CD4-positive, alpha-beta T cell treated with Interleukin-15 for 4 hours (primary cell): ENCODE results near the gene SLC25A44.

Source experiments
- DNase-seq: peaks from one replicate; pipeline ENCODE4 v3.0.0-alpha.2; 2020; ENCODE audit warnings: low spot score

The SLC25A44 gene, protein sequence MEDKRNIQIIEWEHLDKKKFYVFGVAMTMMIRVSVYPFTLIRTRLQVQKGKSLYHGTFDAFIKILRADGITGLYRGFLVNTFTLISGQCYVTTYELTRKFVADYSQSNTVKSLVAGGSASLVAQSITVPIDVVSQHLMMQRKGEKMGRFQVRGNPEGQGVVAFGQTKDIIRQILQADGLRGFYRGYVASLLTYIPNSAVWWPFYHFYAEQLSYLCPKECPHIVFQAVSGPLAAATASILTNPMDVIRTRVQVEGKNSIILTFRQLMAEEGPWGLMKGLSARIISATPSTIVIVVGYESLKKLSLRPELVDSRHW

DNA sequence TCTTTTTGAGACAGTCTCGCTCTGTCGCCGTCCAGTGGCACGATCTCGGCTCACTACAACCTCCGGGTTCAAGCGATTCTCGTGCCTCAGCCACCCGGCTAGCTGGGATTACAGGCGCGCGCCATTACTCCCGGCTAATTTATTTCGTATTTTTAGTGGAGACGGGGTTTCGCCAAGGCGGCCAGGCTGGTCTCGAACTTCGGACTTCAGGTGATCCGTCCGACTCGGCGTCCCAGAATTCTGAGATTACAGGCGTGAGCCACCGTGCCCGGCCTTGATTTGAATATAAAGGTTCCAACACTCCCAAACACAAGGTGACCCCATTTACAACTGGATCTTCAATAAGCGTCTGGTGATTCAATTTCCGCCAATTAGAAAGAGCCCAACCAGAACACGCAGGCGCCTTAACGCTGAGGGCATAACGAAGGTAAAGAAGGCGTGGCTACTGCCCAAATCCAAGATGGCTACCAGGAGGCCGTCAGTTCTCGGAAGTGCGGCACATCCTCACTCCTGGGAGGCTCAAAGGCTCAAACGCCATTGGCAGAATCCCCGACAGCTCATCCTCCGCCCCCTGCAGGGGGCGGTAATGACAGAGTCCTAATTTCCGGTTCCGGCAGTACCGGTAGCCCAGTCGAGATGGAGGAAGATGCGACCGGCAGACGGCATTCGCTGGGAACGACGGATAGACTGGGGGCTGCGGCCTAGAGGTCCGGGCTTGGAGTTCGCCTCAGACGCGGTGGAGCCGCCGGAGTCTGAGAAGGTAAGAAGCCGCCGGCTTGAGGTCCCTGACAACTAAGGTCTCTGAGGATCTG, at the start of gene SLC25A44:
Gene SLC25A44 (plus strand): TSS at position 617 of the 812 bp plus-strand sequence. CDS start 5,744 bp downstream, outside the sequence.
- DNase-seq, result peak; percentile 98

DNA sequence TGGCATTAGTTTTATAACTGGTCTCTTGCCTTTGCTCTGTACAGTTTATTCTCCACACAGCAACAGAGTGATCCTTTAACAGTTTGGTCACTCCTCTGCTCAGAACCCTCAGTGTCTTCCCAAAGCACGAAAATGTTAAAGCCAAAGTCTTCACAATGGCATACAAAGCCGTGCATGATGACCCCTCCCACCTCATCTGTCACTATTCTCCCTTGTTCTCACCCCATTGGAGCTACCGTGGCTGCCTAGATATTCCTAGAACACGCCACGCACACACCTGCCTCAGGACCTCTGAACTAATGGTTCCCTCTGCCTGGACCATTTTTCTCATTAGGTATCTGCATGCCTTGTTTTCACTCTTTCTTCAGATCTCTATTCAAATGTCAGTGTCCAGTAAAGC, 49.2 kb upstream of the SLC25A44 start:
- DNase-seq, result no peak

DNA sequence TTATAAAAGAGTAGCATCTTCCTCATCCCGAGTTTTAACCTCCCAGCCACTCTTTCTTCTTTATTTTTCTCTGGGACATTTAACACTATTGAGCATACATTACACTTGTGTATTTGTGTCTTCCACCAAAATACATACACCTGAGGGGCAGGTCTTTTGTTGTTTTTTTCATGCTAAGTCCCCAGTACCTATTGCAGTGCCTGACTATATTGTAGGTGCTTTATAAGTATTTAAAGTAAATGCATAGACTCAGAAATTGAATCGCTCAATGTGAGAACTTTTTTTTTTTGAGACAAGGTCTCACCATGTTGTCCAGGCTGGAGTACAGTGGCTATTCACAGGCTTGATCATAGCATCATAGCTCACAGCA, 48.3 kb upstream of the SLC25A44 start:
- no peak for DNase-seq

DNA sequence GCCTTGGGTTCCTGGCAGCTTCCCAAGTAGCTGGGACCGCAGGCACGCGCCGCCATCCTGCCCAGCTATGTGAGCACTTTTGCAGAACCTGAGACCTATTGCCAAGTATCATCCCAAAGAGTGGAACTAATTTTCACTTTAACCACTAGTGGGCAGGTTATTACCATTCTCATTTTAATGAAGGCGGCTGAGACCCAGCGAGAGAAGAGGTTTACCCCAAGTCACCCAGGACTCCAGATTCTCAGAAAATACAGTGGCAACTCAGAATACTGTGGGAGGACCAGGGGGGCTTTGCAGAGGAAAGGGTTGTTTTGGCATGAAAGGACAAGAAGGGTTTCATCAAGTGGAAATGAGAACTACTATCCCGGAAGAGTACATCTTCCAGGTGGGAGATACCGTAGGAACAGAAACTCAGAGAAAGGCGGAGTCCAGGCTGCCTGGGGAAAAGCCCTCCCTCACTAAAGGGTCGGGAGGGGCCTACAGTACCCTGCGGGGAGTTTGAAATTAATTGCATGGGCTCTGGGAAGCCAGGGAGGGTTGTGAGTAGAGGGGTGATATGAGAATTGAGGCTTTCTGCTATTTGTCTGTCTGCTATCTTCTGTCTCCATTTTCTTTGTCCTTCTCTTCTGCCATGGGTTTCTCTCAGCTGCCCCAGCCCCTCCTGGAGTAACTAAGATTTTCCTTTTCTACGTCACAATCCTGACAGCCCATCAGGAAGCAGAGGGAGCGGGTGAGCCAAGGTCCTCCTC, 47.7 kb upstream of the SLC25A44 start:
- DNase-seq, result peak; percentile 79

DNA sequence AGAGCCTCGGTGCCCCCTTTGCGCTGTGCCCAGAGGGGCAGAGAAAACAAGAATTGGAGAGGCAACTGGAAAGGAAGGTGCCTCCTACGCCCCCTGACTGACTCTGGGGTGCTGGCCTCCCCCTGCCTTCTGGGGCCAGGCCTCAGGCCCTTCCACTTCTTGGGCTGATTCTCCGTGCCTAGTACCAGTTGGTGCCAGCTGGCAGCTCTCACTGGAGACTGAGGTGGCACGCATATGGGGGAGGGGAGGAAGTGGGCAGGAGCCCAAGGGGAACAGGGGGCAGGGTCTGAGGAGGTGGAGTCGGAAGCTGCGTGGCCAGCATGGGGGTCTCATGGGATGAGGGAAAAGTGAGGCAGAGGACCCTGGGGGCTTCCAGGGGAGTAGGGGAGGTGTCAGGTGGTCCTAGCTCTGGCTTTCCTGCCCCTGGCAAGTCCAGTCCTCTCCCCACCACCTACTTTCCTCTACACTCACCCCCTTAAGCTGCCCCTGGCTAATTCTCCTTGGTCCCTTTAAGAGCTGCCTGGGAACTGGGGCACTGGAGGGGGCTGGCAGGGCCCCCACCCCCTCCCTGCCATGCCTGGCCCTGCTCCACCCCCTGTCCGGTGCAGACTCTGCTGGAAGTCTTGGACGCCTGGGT, 47.0 kb upstream of the SLC25A44 start:
- DNase-seq, result no peak

DNA sequence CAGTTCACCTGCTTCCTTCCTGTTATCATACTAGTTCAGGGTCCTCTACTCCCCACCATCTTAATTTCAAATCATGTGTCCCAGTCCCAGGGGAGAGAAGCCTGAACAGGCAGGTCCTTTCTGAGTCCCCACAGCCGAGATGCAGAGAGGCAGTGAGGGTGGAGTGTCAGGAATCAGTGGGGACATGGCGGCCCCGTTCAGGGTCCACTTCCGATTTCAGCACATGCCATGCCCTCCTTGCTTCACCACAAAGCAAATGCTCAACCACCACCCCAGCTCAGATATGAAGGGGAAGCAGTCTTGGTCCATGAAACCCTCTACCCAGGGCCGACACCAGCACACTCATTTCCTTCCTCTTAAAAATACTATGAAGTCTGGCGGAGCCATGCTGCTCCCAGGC, 45.7 kb upstream of the SLC25A44 start:
- no peak for DNase-seq

DNA sequence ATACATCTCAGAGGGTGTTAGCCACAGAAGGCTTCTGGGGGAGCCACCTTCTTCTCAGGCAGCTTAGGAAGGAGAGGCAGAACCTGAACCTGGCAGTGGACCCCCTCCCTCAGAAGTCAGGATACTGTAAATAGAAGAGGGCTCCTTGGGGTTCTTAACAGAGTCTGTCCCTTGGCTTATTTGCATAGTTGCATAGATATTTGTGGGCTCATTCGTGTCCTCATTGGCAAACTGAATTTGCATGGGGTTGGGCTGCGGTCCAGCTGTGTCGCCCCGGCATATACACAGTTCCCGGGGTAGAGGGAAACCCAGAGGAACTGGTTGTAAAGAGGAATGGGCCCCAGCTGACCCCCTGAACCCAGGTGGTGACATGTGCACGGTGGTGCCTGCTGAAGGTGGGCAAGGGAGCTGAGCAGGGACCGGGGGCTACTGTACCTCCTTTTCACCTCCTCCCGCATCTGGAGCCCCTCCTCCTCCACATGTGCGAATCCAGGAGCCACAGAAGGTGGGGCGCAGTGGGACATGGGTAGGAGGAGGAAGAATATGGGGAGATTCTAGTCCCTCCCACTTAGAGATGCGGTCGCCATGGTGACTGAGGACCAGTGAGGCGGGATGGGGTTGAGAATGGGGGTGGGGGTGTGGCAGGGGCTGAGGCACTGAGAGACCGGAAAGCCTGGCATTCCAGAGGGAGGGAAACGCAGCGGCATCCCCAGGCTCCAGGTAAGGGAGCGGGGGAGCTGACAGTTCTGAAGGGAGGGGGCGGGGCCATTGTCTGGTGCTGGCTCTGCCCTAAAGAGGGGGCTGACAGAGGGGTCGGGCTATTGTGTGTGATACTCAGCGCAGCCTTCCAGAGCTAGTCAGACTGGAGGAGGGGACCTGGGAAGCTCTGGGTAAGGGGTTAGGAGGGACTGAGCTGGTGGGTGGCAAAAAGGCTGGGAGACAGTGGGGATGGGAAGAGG, 44.3 kb upstream of the SLC25A44 start:
- no peak for DNase-seq

DNA sequence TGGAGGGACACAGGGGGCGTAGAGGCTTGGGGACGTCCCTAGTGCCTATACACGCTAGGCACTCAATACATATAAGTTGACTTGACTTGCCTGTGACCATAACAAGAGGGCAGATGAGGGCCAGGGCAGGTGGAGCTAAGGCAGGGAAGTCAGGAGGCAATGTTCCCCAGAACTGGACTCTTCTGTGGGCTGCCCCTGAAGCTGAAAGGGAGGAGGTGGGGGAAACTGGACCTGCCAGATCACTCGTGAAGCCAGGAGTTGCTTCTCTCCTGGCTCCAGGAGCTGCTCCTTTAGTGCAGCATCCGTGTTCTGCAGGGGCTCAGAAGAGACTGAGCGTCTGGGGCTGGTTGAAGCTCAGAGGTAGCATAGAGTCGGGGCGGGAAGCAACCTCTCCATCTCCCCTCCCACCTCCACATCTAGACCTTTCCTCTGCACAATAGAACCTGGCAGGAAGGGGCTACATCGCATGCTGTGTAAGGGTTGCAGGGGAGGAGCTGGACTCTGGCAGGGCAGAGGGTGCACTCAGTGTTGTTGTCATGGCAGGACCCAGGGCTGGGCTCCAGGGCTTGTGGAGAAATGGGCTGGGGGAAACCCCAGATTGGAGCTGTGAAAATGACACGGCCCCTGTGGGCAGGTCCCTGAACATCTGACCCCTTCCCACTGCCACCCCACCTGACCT, 43.4 kb upstream of the SLC25A44 start:
- DNase-seq, result no peak

DNA sequence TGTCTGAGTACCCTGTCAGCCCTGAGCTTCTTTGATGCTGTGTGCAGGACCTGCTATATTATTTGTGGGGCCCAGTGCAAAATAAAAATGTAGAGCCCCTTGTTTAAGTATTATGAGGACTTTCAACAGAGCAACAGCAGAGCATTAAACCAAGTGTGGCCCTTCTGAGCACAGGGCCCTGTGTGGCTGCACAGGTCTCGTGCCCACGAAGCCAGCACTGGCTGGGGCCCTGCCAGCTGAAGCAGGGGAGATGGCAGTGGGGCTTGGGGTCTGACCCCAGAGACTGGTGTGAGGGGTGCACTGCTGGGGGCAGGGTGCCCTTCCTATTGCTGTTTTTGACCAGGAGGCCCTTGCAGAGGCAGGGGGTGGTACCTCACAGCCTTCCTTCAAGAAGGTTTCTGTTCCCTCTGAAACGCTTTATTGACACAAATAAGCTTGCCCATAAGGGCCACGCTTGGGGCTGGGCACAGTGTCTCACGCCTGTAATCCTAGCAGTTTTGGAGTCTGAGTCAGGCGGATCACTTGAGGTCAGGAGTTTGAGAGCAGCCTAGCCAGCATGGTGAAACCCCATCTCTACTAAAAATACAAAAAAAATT, 42.7 kb upstream of the SLC25A44 start:
- DNase-seq, result no peak

DNA sequence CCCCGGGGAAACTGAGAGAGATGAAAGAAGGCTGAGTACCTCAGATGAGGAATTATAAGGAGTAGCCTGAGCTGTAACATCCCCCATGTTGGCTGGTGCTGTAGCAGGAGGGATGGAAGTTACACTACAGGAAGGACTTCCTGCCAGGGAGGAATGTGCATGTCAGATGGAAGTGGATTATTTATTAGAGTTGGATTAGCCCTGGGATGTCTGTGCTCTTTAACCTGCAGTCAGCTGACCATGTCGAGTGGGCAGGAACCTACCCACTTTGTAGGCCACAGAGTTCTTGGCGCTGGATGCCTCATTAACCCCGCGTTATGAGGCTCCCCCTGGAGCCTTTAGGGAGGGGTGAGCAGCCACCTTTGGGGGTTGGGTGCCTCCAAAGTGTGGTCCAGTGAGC, 41.3 kb upstream of the SLC25A44 start:
- DNase-seq, result no peak

DNA sequence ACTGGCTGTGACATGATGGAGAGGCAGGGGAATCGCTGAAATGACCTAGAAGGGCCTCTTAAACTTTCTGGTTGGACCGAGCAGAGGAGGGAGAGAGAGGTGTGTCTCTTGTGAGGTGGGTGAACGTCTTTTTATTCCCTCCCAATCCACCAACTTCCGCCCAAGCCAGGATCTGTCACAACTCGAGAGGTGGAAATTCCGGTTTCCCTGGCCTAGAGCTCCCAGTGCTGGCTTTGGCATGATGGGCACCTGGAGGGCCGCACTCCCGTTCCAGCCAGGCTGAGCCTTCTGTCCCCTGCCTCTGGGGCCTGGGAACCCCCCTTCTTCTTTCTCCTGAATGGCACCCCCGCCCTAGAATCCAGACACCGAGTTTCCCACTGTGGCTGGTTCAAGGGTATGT, 40.5 kb upstream of the SLC25A44 start, which contains the start of gene SEMA4A:
Gene SEMA4A (plus strand): TSS at position 224 of the 400 bp plus-strand sequence. CDS start 994 bp downstream, outside the sequence.
- no peak for DNase-seq

DNA sequence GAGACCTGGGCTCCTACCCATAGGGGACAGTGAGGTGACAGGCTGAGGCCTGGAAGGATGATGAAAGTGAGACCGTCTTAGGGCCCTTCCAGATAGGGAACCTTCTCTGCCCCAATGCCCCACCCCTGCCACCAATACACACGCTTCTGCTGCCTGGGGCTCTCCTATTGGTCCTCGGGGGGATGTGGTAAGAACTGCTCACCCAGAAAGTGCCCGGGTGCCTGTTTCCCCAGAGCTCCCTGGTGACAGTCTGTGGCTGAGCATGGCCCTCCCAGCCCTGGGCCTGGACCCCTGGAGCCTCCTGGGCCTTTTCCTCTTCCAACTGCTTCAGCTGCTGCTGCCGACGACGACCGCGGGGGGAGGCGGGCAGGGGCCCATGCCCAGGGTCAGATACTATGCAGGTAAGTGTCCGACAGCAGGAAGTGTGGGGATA, 39.6 kb upstream of the SLC25A44 start:
- peak; percentile 48 for DNase-seq

DNA sequence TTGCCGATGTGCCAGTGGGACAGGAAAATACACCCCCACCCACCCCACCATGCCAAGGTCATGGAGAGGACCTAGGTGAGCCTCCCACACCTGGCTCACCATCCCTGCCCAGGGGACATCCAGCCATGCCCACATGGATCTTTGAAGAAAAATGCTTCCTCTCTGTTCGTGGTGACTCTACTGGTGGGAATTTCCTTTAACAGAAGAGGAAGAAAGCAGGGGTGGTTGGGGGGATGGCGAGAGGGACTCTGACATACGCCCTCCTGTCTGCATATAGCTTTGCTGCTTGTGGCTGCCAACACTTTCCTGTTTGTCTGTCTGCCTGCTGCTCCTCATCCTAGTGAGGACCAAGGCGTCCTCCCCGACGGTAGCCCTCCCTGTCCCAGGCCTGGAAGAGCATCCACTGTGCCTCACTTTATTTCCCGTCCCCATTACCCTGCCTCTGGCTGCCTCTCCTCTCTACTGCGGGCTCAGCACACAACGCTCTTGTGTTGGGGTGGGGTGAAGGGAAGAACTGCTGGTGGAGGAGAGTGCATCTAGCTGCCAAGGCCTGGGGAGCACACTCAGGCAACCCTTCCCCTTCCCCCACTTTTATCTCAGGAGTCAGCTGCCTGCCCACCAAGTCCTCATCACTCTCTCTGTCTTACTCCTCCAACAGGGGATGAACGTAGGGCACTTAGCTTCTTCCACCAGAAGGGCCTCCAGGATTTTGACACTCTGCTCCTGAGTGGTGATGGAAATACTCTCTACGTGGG, 38.0 kb upstream of the SLC25A44 start:
- DNase-seq, result no peak

DNA sequence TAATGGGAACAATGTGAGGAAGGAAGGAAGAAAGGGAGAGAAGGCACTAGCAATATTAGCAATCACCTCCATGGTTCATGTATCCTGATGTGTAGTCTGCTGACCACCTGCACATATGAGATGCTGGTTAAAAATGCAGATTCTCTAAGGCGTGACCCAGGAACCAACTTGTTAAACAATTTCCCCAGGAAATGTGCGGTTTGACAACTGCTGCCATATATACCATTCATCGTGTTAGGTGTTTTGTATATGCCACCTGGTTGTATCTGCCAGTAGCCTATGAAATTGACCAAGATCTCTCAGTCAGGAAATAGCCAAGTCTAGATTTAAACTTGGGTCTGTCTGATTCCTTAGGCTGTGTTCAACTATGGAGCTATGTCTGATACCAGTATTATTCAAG, 36.4 kb upstream of the SLC25A44 start:
- DNase-seq, result no peak

DNA sequence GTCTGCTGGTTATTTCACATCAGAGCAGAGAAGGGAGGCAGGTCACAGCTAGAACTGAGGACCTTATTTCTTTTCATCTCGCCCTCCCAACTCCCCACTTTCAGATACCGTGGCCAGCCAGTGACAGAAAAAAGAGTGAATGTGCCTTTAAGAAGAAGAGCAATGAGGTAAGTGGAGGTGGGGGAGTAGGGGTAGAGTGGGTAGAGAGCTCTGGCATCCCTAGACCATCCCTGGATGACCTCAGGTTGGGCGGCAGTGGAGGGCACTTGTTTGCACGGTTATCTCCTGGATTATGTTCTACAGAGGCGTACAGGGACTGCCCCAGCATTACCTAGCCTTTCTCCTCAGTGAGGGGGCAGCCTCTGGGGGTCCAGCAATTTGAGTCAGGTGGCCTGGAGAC, 35.9 kb upstream of the SLC25A44 start:
- no peak for DNase-seq

DNA sequence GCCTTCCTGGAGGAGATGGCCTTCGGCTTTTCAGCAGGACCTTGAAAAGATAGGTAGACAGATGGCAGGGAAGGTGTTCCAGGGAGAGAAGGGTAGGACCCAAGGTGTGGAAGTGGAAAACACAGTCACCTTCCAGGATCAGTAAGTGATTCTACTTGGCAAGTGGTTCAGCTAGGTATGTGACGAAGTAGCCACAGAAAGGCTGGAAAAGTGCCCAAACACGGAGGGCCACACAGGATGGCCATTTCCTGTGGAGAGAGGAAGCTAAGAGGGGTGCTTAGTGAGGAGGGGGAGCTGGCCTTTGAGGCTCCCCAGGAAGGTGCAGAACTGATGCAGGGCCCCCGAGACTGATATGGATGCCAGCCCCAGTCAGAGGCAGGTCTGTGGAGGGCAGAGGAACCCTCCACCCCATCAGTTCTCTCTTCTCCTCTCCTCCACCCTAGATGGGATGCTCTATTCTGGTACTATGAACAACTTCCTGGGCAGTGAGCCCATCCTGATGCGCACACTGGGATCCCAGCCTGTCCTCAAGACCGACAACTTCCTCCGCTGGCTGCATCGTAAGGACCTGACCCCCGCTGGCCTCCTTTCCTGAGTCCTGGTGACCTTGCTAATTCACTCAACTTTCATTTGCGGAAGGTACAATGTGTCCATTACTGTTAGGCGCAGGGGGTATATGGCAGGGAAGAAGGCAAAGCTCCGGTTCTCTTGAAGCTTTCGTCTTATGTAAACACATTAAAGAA, 33.7 kb upstream of the SLC25A44 start:
- DNase-seq, result no peak

DNA sequence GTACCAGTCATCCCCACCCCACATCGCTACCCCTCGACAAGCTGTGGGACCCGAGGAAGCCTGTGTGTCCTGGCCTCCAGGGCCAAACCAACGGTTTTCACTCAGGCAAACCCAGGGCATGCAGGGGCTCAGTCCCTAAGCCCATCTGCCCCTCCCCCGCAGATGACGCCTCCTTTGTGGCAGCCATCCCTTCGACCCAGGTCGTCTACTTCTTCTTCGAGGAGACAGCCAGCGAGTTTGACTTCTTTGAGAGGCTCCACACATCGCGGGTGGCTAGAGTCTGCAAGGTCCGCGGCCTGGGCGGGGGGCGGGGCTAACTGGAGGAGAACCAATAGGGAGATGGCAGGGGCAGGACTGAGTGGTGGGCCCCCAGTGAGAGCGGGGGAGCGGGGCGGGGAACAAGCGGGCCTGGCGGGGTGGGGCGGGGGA, 33.1 kb upstream of the SLC25A44 start:
- DNase-seq, result peak; percentile 54

DNA sequence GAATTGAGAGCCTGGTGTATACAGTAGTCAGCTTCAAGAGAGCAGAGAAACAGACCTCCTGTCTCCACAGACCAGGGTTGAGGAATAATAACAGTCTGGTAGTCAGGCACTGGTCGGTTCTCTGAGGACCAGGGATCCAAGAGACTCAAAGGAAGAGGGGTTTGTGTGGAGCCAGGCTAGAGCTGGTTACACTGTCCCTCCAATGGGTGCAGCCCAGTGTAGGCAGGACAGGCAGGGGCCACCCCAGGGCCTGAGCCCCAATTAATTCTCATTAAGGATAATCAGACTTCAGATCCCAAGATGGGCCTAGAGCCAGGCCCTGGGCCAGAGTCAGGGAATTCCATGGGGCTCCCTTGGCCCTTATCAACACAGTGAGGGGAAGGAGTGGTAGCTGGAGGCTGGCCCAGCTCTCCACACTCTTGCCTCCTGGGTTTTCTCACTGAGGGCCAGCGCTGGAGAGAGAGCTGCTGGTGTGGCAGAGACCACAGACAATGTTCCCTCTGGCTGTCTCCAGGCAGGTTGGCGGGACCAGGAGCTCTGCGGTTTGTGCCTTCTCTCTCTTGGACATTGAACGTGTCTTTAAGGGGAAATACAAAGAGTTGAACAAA, 31.4 kb upstream of the SLC25A44 start:
- no peak for DNase-seq
